ENCODE measurements around the gene FBRSL1.
"Not testable (repeated sequence)": the region's sequence is repeated elsewhere in the genome, so short reads cannot be mapped to it uniquely, and the experiment has no call there.

Gene FBRSL1

GRCh38 chr12:132528564-132529106 lies 38.7 kb downstream of the FBRSL1 start:
- DNase-seq, result no peak

- no peak for DNase-seq
These were observed 39.3 kb downstream of the FBRSL1 start for GRCh38 chr12:132529156-132529839.

- no peak for DNase-seq
These were observed 40.0 kb downstream of the FBRSL1 start for GRCh38 chr12:132529906-132530305.

DNA sequence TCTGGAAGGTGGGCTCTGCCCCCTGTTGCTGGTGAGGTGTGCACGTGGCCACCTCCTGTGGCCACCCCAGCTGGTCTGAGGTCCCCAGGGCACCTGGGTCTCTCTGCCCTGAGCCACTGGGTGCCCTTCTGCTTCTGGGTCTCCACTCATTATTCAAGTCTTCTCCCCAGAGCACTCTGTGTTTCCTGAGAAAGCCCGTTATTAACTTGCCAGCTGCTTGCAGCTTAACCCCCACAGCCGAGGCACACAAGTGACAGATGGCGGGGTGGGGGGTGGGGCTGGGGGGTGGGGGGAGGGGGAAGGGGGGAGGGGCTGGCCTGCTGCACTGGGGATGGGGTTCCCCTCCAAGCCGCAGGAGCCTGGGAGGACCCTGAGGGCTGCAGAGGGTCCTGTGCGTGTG lies 40.5 kb downstream of the FBRSL1 start:
- no peak for DNase-seq

DNA sequence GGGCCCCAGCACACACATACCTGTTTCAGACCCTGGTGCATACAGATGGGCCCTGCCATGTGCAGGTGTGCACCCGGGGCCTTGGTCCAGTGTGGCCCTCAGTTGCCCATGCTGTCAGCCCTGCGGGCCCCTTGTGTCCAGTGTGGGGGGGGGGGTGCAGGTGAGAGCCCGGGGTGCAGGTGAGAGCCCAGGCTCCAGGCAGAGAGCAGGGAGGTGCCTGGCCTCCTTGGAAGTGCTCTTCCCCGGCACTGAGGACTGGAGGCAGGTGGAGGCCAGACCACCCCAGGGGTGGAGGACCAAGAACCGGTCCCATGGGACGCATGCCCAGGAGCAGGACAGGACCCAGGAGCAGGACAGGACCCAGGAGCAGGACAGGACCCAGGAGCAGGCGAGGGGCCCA lies 40.9 kb downstream of the FBRSL1 start:
- no peak for DNase-seq

- not testable (repeated sequence) for DNase-seq
These were observed 43.0 kb downstream of the FBRSL1 start for GRCh38 chr12:132532711-132533583.

- no peak for DNase-seq
These were observed 43.6 kb downstream of the FBRSL1 start for GRCh38 chr12:132533584-132533958.

GRCh38 chr12:132534076-132534475 lies 44.1 kb downstream of the FBRSL1 start:
- no peak for DNase-seq

DNA sequence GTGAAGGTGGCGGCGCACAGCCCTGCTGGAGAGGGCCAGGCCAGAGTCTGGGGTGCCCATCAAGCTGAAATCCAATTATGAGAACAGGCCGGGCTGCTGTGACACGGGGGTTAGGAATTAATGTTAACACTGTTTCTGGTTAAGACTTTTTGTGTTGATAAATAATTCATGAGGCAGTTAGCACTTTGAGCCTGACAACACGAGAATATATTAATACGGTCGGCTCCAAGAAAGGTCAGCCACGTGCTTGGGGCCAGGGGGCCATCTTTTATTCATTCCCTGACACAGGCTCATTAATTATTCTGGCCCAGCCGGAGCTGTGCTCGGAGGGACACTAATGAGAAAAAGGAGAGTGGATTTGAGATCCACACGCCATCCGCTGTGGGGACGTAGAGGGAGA lies 45.1 kb downstream of the FBRSL1 start:
- no peak for DNase-seq

GRCh38 chr12:132536102-132536876 lies 46.3 kb downstream of the FBRSL1 start:
- DNase-seq, result no peak

GRCh38 chr12:132537049-132537448 lies 47.1 kb downstream of the FBRSL1 start:
- DNase-seq, result no peak

DNA sequence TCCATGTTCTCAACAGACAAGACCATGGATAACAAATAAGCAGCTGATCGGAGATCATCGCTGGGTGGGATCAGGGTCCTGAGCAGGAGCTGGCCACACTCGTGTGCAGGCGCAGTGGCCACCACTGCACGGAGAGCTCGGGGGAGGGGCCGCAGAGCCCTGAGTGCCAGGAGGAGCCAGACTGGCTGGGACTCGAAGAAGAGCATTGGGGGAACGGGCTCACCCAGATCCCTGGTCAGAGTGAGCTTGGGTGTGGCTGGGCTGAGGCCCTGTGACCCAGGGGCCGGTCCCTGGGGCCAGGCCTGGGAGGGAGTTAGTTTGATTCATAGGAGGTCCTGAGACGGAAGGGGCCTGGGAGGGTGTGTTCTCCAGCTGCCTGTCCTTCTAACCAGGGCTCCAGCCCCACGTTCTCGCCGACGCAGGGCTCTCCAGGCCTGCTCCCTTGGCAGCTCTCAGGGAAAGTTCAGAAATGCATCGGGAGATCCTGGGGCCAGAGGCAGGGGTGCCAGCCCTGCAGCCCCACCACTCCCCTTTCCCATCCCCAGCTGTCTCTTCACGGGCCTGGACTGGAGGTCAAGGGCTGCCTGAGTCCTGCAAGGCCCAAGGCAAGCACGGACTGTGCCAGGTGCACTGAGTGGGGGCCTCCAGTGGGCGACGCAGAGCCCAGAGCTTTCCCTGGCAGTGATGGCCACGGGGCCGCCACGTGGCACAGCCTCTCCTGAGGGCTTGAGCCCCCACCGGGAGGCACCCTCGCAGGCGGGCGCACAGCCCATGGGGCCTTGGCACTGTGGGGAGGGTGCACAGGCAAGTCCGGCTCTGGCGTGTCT lies 48.1 kb downstream of the FBRSL1 start:
- DNase-seq, result no peak

GRCh38 chr12:132538663-132538990 lies 48.7 kb downstream of the FBRSL1 start:
- DNase-seq, result no peak

- no peak for DNase-seq
These were observed 49.2 kb downstream of the FBRSL1 start for GRCh38 chr12:132539016-132539773.

GRCh38 chr12:132540436-132540835 lies 50.5 kb downstream of the FBRSL1 start:
- no peak for DNase-seq

DNA sequence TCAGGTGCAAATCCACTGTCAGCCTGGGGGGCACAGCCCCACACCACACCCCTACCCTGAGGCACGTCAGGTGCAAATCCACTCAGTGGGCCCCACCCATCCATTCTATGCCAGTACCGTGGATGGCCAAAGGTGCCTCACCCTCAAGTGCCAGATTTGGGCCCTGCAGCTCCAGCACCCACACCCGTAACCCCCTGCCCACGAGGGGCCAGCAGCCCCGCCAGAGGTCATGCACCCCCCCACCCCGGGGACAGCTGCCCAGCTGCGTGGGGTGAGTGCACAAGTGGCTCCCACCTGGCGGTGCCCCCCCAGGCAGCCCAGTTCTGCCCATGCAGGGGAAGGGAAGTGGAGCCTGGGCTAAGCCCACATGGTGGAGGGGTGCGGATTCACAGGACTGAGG lies 51.2 kb downstream of the FBRSL1 start:
- no peak for DNase-seq

DNA sequence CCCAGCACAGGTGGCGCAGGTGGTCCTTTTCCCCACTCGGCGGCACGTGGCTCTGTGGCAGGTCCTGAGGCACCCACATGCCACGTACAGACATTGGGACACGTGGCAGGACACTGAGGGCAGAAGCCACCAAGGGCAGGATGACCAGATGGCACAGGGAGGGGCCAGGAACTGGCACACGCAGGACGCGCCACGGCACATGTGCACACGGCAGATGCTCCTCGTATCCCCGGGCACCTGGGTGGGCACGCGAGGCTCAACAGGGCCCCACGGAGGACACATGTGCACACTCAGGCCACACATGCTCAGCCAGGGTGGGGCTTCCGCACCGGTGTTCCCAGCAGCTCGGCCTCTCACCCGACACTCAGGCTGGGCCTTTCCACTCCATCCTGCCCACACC lies 52.0 kb downstream of the FBRSL1 start:
- no peak for DNase-seq

DNA sequence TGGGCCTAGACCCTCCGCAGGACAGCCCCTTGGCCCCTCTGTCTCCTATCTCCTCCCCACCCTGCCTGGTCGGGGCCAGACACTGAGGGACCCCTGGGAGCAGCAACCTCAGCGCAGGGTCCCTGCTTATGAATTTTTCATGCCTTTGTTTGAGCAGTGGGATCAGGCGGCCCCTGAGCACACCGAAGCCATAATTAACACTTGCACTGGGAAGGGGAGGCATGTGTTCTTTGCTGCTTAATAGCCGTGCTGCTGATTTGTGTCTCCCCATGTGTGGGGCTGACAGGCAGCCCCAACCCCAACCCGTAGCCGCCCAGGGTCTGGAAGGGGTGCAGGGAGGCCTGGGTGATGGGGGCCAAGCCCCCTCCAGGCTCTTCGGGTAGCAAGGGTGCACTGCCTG lies 52.7 kb downstream of the FBRSL1 start:
- DNase-seq, result no peak

DNA sequence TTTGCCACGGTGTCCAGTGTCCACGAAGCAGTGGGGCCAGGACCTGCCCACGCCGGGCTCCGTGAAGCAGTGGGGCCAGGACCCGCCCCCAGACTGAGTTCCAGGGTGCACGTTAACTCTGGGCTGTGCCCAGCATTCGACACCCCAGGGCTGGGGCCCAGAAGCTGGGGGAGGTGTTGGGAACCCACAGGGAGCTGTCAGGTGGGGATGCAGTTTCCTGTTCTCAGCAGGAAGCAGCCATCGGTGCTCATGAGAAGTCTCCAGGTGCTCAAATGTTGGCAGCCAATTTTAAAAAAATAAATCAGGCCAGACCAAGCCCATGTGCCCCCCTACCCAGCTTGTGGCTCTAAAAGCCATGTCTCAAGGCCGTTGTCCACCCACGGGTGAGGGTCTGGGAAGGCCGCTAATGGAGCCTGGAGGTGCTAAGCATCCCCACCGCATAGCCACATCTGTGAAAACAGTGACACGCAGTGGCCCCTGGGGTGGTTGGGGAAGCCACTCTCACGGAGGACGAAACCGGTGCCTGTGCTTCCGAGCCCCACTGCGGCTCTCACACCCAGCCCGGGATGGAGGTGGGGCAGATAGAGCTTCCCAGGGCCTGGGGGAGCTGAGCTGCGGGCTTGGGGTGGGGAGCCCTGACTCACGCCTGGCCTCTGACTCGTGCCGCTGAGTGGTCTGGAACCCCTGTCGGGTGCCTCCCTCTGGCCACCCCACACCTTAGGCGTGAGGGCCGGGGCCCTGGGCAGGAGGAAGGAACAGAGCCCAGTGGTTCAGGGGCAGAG lies 53.5 kb downstream of the FBRSL1 start:
- DNase-seq, result no peak

DNA sequence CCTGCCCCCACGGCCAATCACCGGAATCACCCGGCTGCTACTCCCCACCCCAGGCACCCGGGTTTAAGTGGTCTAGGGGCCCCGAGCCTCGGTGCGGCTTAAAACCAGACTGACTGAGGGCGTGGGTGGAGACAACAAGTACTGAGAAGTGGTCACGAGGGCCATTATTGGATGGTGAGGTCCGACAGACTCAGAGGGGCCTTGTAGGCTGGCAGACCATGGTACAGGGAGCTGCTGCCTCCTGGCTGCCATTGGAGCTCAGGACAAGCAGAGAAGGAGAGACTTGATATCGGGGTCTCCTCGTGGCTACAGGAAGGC lies 54.1 kb downstream of the FBRSL1 start:
- no peak for DNase-seq

GRCh38 chr12:132544498-132544897 lies 54.5 kb downstream of the FBRSL1 start:
- no peak for DNase-seq
